GM21723 (cell line): Measurements from ENCODE around the gene PSMF1.
"Not testable (repeated sequence)": the region's sequence is repeated elsewhere in the genome, so short reads cannot be mapped to it uniquely, and the experiment has no call there.

Experiments
- ATAC-seq: cut with Tn5 transposase; IDR thresholded peaks from one replicate; pipeline ENCODE4 v1.9.1; 2021; ENCODE audit warnings: mild to moderate bottlenecking, moderate library complexity; ENCODE audit not compliant: unreplicated experiment

The PSMF1 gene

GRCh38 chr20:1122388-1123315 lies 4.2 kb downstream of the PSMF1 start:
- no peak for ATAC-seq

DNA sequence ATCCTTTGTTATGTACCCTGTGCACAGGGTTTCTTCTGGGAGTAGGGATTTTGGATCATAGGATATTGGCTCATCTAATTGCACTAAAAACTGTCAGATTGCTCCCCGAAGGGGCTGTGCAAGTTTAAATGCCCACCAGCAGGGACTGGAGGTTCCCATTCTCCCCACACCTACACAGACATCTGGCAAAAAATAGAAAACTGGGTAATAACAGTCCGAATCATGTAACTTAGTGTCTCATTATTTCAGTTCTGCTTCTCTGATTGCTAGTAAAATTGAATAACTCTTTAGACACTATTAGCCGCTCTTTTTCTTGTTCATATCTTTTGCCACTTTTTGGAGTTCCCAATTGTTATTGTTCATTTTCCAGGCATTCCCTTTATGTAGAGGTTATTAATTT lies 5.3 kb downstream of the PSMF1 start:
- no peak for ATAC-seq

DNA sequence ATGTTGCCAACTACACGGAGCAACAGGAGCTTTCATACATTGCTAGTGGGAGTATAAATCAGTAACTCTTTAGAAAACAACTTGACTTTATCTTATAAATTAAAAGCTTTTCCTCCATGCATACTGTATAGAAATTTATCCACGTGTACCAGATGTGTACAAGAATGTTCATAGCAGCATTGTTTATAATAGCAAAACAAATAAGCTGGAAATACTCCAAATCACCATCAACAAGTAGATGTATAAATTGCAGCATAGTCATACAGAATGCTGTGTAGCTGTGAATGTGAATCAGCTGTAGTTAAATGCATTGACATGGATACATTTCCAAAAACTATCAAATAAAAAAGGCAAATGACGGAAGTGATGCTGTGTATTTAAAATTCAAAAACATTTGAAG lies 6.0 kb downstream of the PSMF1 start:
- no peak for ATAC-seq

- ATAC-seq = no peak
Observed at GRCh38 chr20:1125277-1125676, 6.9 kb downstream of the PSMF1 start.

- no peak for ATAC-seq
Observed at GRCh38 chr20:1127840-1128239, 9.4 kb downstream of the PSMF1 start.

- no peak for ATAC-seq
Observed at GRCh38 chr20:1130058-1130694, 11.8 kb downstream of the PSMF1 start.

DNA sequence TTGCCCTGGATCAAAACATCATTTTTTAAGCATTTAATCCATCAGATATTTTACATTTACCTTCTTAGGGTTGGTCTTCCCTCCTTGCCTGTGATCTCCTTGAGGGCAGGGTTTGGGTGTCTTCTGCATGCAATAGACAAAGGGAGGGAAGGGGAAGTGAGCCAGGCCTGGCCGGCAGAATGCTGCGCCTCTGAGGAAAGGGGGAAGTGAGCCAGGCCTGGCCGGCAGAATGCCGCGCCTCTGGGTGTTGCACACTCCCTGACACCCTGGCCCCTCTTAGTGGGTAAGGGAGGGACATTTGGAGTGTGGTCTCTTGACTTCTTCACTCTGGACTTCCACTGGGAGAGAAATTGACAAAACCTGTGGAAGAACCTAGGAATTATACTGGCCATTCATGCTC lies 12.4 kb downstream of the PSMF1 start:
- ATAC-seq = no peak

- no peak for ATAC-seq
Observed at GRCh38 chr20:1131354-1131753, 13.0 kb downstream of the PSMF1 start.

DNA sequence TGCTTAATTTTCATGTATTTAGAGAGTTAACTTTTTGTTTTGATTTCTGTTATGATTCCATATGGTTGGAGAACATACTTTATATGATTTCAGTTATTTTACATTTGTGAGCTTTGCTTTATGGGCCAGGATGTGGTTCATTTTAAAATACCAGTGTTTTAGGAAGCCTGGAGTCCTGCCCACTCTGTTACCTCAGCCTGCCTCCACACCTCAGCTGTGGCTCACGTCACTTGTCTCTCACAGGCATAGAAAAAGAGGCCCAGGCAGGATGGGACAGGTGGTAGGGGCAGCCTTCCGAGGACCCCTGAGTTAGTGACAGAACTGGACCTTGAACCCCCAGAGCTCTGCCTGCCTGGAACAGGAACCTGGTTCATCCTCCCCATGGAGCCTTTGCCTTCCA lies 16.0 kb downstream of the PSMF1 start:
- ATAC-seq = no peak

GRCh38 chr20:1134836-1135235 lies 16.4 kb downstream of the PSMF1 start:
- ATAC-seq = no peak

GRCh38 chr20:1137236-1137635 lies 18.8 kb downstream of the PSMF1 start:
- ATAC-seq = no peak

- no peak for ATAC-seq
Observed at GRCh38 chr20:1144401-1145172, 26.2 kb downstream of the PSMF1 start.

DNA sequence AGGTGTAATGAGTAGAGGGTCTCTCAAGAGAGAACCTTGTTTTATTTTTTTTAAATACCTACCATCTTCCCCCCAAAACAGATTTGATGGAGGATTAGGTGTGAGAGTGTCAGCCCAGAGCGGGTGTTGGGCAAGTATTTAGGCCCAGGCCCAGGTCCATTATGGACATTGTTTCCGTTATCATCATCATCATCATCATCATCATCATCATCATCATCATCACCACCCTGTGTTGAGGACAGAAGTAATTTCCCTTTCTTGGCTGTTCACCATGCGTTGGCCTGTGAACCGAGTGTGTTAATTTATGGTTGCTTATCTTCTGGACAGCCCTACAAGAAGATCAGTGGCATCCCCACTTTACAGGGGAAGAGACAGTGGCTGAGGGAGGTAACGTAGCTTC lies 28.6 kb downstream of the PSMF1 start:
- ATAC-seq = no peak

DNA sequence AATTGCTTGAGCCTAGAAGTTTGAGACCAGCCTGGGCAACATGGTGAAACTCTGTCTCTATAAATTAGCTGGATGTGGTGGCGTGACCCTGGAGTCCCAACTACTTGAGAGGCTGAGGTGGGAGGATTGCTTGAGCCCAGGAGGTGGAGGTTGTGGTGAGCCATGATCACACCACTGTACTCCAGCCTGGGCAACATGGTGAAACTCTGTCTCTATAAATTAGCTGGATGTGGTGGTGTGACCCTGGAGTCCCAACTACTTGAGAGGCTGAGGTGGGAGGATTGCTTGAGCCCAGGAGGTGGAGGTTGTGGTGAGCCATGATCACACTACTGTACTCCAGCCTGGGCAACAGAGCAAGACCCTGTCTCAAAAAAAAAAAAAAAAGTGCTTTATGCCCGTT lies 31.4 kb downstream of the PSMF1 start:
- not testable (repeated sequence) for ATAC-seq

- ATAC-seq = no peak
Observed at GRCh38 chr20:1150218-1150617, 31.8 kb downstream of the PSMF1 start.

- ATAC-seq = no peak
Observed at GRCh38 chr20:1150968-1151367, 32.6 kb downstream of the PSMF1 start.

DNA sequence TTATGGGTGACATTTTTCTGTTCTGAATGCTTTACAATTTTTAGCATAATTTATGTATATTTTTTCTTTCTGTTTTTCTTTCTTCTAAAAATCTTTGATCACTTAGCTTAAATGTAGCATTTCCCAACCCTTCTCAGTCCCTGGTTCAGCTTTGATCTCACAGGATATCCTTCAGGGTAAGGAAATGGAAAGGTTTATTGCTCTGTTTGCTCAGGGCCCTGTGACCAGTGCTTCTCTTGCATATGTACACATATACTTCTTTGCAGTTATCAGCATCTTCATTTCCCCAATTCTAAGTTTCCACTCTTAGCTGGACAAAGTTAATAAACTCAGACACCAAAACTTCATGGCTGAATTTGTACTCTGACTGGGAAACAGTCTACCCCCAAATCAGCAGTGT lies 35.8 kb downstream of the PSMF1 start:
- no peak for ATAC-seq

DNA sequence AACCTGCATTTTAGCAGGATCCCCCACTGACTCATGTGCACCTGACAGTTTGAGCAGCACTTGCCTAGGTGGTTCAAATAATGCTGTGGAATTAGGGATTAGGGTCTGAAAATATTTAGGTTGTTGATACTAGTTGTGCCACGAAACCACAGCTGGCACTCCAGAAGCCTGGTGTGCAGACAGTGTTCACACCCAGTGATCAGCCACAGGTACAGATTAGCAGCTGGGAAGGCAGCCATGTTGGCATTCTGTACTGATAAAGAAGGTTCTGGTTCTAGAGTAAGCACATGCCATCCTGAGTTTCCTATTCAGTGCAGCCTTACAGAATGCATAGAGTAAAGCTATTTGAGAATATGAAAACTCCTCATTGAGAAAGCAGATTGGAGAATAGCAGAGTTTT lies 36.3 kb downstream of the PSMF1 start:
- ATAC-seq = no peak

DNA sequence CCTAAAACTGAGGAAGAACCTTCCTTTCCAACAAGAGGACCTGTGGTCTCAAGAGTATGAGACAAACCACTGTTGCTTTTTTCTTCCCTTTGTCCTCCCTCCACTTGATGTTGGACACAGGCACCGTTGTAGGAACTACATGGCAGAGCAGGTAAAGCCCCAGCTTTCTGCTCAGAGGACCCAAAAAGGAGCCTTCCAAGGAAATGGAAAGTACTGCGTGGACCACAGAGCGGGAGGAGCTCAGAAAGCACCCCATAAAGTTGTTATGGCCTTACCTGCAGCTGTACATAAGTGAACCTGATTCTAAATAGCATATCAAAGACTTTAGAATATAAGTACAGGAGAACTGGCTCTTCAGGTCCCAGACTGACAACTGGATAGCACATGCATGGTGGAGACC lies 36.9 kb downstream of the PSMF1 start:
- no peak for ATAC-seq

DNA sequence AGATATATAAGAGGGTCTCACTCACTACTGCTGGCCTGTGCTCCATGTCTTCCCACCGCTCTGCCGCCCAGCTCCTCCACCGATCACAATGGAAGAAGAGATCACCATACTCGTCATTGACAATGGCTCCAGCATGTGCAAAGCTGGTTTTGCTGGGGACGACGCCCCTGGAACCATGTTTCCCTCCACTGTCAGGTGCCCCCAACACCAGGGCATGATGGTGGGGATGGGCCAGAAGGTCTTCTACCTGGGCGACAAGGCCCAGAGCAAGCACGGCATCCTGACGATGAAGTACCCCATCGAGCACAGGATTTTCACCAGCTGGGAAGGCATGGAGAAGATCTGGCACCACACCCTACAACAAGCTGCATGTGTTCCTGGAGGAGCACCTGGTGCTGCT lies 42.1 kb downstream of the PSMF1 start:
- no peak for ATAC-seq

DNA sequence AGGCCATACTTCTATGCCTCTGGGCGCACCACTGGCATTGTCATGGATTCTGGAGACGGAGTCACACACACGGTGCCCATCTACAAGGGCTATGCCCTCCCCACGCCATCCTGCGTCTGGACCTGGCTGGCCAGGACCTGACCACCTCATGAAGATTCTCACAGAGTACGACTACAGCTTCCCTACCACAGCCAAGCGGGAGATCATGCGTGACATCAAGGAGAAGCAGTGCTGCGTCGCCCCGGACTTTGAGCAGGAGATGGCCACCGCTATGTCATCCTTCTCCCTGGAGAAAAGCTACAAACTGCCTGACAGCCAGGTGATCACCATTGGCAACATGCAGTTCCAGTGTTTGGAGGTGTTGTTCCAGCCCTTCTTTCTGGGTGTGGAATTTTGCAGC lies 42.6 kb downstream of the PSMF1 start:
- ATAC-seq = no peak

- ATAC-seq = no peak
Observed at GRCh38 chr20:1163105-1163504, 44.7 kb downstream of the PSMF1 start.
